HUDEP-2 (cell line): ENCODE results near the gene CNDP2.
"Not testable (repeated sequence)": the region's sequence is repeated elsewhere in the genome, so short reads cannot be mapped to it uniquely, and the experiment has no call there.

Source experiments
- DNase-seq, 76 experiments: peaks; one replicate each; lab custom pipeline; 2025; ENCODE audit not compliant: unreplicated experiment in 76 of 76; lab: John Stamatoyannopoulos, UW

CNDP2 gene

GRCh38 chr18:74498712-74499627 lies 2.8 kb downstream of the CNDP2 start:
- DNase-seq, result peak in 62 of 76 experiments; percentile 3 to 79 (median 32)

DNA sequence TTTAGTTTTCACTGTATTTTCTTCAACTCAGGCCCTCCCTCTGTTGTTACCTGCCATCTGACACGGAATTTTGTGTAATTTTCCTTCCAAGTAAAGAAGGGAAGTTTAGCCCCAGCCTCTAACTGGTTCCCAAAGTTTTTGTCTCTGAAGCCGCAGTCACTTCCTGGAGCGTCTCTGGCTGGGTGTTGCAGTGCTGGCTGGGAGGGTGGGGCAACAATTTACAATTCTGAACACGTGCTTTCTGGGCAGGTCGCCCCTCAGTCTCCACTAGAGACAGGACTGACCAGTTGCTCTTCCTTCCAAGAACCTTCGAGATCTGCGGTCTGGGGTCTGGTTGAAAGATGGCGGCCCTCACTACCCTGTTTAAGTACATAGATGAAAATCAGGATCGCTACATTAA lies 3.5 kb downstream of the CNDP2 start:
- DNase-seq, result peak in 73 of 76 experiments; percentile 4 to 94 (median 72)

DNA sequence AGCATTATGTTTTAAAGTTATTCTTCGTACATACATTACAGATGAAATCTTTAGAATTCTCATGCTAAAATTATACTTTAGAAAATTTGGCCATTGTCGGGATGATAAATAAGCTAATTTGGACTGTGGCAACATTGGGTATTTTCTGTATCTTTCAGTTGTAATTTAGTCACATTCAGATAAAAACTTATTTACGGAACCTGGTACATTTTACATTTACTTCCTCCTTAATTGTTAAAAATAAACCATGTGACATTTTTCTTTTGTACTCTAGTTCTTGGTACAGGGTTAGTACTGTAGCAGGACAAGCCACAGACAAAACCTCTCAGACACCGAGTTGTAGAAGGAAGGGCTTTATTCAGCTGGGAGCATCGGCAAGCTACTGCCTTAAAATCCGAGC lies 4.2 kb downstream of the CNDP2 start:
- no peak for DNase-seq

DNA sequence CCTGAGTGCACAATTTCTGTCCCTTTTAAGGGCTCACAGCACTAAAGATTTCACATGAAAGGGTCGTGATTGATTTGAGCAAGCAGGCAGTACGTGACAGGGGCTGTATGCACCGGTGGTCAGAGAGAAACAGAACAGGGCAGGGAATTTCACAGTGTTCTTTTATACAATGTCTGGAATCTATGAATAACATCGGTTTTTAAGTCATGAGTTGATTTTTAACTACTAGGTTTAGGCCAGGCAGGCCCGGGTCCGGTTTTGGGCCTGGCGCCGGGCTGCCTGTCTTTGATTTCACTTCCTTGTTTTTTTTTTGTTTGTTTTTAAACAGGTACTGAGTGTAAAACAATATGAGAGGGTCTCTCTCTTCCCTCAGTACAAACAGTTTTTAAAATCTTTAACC lies 4.6 kb downstream of the CNDP2 start:
- DNase-seq, result not testable (repeated sequence)

GRCh38 chr18:74501386-74501785 lies 5.2 kb downstream of the CNDP2 start:
- DNase-seq, result no peak

DNA sequence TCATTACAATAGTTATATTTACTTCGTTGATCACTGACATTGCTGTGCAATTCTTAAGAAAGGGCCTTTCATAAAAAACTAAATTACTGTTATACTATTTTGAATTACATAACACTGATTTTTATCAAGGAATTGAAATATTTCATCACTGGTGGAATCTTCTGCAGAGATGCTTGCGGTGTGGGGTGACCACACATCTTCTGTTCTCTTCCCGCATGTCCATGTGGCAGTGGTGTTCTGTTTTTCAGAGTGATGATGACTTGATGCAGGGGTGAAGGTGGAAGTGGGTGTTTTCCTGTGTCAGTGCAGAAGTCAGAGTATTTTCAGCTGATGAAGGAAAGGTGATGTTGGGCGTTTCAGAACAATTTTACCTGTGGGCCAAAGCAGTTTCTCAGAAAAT lies 7.0 kb downstream of the CNDP2 start:
- DNase-seq, result no peak

GRCh38 chr18:74505776-74506175 lies 9.6 kb downstream of the CNDP2 start:
- no peak for DNase-seq

DNA sequence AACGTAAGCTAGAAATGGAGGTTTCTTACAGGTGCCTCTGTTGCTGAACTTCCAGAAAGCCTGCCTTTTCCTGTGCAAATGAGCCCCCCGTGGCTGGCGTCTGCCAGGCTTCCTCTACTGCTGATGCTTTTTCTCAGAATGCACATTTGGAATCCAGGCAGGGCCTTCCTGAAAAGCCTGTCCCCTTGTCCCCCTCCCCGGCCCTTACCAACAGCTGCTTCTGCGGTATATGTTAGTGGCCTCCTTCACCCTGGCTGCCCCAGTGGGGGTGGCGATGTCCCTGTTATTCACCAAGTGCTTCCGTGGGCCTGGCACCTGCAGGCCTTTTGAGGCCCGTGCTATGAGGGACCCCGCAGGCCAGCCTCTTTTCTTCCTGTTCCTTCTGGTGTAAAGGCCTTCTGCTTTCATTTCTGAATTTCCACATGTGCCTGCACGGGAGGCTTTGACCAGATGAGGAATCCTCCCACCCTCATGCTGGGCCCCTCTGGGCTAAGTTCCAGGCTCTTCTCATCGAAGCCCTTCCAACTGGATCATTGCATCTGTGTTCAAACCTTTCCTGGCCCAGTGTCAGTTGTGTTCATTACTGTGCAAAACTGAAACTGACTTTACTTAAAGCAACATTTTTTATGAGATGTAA lies 10.4 kb downstream of the CNDP2 start:
- DNase-seq, result no peak

- no peak for DNase-seq
Measured at GRCh38 chr18:74507097-74507881, 11.1 kb downstream of the CNDP2 start.

GRCh38 chr18:74507927-74508326 lies 11.8 kb downstream of the CNDP2 start:
- no peak for DNase-seq

DNA sequence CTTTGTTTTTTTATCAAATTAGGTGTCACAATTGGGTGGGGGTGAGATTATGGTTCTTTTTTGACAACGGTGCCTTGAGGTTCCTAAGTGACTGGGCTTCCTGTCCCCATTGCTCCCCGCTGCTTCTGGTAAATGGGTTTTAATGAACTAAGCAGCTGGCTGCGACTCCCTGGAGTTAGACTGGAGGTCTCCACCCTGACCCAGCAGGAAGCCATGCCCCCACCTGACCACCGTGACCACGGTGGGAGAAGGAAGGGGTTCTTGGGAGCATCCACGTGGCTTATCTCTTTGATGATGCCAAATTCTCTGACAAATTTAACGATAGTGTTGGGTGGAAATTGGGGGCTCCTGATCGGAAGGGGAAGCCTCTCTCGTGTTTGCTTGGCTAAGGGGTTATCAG lies 12.2 kb downstream of the CNDP2 start:
- DNase-seq, result no peak

GRCh38 chr18:74508821-74509225 lies 12.7 kb downstream of the CNDP2 start:
- peak in 24 of 76 experiments; percentile 3 to 58 (median 18) for DNase-seq

- no peak for DNase-seq
Measured at GRCh38 chr18:74509856-74510769, 13.9 kb downstream of the CNDP2 start.

- no peak for DNase-seq
Measured at GRCh38 chr18:74510770-74511095, 14.6 kb downstream of the CNDP2 start.

DNA sequence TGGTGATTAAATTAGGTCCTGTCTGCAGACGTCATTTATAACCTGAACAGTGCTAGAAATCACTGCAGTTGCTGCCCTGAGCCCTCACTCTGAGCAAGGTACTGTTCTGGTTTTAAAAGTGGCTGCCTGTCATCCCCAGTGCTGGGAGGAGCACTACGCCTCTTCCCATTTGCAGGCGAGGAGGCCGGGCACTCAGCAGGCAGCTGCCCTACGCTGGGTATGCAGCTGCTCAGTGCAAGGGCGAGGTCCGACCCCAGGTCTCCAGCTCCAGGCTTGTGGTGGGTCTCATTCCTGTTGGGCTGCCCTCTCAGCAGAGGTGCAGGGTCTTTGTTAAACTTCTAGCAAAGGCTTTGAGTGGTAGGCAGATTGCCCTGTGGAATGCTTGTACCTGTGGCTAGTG lies 15.7 kb downstream of the CNDP2 start:
- no peak for DNase-seq

DNA sequence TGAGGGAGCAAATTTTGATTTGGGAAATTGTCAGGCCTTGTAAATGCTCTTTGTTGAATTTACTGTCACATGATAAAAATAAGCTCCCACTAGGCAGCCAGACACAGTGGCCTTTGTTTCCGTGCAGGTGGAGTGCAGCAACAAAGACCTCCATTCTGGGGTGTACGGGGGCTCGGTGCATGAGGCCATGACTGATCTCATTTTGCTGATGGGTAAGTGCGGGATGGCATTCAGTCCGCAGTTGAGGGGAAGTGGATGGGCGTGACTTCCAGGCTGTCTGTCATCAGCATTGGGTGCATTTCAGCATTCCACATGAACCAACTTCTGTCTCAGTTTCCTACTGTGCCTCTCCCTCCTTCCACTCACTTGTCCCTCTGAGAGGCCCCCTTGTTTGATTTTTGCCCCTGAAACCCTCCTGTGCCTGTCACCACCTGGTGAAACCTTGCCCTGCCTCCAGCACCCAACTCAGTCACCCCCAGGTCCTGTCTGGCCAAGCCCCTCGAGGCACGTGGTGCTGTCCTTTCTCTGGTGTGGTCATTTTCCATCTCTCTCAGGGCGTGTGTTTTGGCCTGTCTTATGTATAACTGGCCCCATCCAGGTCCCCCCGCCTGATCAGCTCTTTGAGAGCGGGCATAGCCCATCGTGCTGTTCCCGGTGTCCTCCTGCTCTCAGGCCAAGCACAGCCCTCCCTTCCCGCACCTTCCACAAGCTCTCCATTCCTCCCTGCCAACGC lies 16.3 kb downstream of the CNDP2 start:
- no peak for DNase-seq

GRCh38 chr18:74513149-74513882 lies 17.2 kb downstream of the CNDP2 start:
- DNase-seq, result no peak

- DNase-seq, result no peak
Measured at GRCh38 chr18:74513883-74514205, 17.7 kb downstream of the CNDP2 start.

DNA sequence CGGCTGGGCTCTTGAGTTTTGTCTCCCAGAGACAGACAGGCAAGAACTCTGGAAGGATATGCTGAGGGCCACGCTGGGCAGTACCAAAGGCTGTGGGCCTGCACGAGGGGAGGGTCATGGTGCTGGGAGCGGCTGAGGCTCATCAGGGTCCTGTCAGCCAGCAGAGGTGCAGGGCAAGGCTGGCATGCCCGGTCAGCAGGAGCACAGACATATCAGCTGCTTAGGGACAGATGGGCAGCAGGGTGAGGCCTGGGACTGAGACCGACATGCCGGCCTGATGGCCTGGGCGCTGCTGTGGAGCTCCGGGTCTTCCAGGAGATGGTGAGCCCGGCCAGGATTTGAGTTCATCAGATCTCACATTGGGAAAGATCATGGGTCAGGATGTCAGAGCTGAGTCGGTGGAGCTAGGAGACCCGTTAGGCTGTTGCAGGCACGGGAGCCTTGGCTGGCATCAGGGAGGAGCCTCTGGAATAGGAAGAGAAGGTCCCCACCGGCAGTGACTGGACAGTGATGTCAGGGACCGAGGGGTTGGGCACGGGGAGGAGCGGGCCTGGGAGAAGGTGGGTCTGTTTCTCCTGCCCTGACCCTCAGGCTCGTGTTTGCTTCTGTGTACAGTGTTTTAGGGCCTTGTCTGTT lies 18.8 kb downstream of the CNDP2 start:
- no peak for DNase-seq
